Effector CD4-positive, alpha-beta T cell (primary cell): ENCODE measurements around the gene ADPRH.
"Not testable (repeated sequence)": the region's sequence is repeated elsewhere in the genome, so short reads cannot be mapped to it uniquely, and the experiment has no call there.

Experiments used
- DNase-seq: peaks from one replicate; pipeline ENCODE4 v3.0.0-alpha.2; 2020

ADPRH gene

DNA sequence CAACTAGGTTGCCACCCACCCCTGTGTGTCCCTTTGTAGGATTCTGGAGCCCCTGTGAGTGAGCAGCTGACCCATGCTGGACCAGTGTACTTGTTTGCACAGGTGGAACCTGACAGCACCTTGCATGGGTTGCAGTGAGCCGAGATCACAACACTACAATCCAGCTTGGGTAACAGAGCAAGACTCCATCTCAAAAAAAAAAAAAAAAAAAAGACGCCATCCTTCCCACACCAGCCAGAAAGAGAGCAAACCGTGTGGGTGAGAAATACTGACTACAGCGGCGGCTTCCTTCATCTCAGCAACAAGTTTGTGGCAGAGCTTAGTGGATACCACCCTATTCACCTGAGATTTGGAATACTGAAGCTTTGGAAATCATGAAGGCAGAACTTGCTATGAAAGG lies 19.1 kb upstream of the ADPRH start:
- no peak for DNase-seq

- peak; percentile 16 for DNase-seq
These were observed 16.9 kb upstream of the ADPRH start for GRCh38 chr3:119562307-119562961.

DNA sequence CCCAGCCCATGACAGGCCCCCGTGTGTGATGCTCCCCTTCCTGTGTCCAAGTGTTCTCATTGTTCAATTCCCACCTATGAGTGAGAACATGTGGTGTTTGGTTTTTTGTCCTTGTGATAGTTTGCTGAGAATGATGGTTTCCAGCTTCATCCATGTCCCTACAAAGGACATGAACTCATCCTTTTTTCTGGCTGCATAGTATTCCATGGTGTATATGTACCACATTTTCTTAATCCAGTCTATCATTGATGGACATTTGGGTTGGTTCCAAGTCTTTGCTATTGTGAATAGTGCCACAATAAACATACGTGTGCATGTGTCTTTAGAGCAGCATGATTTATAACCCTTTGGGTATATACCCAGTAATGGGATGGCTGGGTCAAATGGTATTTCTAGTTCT lies 16.0 kb upstream of the ADPRH start:
- DNase-seq, result not testable (repeated sequence)

DNA sequence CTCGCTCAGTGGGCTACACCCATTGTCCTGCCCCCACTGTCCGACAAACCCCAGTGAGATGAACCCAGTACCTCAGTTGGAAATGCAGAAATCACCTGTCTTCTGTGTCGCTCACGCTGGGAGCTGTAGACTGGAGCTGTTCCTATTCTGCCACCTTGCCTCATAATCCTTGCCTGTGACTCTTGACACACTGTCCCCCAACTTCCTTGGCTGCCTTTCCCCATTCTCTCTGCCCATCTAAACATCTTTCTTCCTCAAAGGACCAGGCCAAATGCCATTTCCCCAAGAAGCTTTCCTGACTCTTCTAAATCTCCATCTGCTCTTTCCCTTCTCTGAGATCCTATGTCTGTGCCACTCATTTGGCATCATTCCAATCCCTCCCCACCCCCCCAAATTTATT lies 10.1 kb upstream of the ADPRH start:
- no peak for DNase-seq

DNA sequence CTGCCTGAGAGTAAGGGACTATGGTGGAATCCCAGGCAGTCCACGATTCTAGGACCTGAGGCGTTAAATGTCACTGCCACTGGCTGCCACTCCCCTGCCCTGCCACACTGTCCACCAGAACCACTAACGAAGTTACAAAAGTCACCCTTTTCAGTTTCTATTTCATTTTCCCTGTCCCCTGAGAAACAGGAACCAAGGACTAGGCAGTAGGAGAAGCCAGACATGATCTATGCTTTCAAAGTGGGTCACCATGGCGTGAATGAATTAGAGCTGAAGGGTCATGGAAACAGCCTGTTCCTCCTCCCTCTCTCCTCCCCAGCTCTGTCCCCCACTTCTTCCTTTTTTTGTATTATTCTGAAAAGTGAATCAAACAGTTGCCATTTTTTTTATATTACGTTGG lies 9.1 kb upstream of the ADPRH start:
- DNase-seq, result no peak

DNA sequence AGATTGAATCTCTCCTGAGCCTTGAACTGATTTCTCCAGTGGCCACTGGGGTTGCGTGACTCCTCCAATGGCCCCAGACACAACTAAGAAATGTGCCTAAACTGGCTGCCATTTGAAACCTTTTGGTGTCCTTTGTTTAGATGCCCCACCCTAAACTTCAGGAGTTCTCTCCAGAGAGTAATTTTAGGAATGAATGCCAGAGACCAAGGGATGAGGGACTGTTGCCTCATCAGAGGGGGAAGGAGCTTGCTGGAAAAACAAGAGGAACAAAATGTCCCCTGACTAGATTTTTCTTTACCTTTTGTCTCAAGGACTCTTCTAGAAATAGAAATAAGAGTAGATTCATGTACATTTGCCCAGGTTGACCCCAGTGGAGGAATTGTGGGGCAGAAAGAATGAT lies 8.1 kb upstream of the ADPRH start:
- DNase-seq, result no peak

- no peak for DNase-seq
These were observed 7.6 kb upstream of the ADPRH start for GRCh38 chr3:119571688-119572087.

DNA sequence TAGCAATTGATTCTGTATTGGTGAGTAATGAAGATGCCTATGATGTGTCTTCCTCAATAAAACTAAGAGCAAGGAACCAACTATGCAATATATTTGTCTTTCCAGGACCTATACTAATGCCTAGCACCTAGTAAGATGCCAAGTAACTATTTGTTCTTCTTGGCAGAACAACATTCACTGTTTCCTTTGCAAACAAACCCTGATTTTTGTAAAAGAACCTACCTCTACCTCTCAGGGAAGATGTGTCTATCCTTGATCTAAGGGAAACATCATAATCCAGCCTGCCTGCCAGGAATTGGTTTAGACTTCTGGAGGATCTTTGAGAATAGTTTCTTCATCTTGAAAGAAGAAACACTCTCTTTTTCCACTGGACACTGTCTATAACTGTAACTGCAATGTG lies 3.8 kb upstream of the ADPRH start:
- DNase-seq, result no peak

DNA sequence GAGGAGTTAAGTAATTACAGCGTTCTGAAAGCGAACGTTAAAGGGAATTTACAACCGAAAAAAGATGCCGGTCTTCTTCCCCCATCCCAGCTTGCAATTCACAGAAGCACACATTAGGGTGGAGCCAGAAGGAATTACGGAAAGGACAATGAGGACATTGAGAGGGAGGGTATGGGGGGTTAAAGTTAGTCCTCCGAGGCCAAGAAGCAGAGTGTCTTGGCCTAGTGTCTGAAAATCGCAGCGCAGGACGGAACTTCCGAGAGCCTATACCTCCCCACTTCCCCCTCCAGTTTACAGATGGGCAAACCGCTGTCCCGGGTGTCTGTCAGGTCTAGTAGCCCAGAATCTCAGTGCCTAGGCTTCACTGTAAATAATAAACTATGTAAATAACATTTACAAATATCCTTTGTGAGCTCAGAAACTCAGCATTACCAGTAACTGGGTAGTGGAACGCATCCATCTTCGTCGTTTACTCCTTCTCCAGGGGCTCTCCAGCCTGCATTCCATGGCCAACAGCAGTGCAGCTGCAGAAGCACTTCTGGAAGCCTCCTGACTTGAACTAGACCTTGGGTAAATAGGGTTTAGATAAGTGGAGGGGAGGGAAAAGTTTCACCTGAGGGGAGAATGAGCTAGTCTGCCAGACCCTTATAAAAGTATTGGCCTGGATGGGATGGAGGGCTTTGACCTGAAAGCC lies 922 bp downstream of the ADPRH start:
- no peak for DNase-seq

GRCh38 chr3:119582178-119582577 lies 2.9 kb downstream of the ADPRH start:
- no peak for DNase-seq

DNA sequence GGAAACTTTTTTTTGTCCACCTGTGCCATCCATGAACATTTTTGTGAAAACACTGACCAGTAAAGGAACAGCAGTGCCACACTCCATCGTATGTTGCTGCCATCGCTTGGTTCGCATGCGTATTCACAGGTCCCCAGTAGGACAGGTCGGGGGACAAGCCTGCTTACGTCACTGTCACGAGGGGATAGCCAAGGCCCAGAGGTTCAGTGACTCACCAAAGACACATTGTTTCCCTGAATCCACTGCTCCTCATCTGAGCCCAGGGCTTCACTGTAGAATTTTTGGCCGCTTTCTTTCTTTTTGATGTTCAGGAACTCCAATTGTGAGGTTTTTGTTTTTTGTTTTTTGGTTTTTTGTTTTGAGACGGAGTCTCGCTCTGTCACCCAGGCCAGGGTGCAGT lies 5.9 kb downstream of the ADPRH start:
- no peak for DNase-seq

GRCh38 chr3:119585856-119586570 lies 6.7 kb downstream of the ADPRH start:
- DNase-seq, result no peak

DNA sequence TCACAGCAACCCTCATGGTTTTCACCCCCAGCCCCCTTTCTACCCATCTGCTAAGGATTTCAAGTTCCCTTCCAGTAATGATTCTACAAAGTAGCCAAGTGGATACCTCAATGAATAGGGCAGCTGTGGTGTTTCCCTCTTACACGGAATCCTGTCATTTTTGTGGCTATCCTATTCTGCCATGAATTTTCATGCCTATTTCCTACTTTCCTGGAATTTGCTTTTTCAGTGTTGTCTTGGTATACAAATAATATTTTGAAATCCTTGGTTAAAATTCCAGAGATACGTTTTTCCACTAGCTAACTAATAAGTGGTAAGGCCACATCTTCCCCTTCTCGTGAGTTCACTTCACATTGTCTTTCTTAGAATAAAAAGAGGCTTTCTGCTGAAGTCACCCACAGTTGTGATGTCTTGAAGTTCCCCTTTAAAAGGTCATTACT lies 7.5 kb downstream of the ADPRH start:
- no peak for DNase-seq

DNA sequence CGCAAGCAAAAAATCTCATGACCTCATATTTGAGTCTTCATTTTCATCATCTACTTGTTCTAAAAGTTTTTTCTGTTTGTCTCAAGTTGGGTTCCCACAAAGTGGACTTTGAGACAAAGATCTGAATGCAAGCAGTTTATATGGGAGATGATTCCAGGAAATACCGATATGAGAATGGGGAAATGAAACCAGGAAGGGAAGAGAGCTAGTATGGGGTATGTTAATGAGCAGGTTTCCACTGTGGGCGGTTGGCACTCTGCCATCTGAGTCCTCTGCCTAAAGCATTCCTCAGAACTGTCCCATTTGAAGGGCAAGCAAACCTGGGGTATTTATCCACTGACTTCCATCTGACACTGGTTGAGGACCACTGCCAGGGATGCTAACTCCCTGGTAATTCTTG lies 8.8 kb downstream of the ADPRH start:
- DNase-seq, result no peak

DNA sequence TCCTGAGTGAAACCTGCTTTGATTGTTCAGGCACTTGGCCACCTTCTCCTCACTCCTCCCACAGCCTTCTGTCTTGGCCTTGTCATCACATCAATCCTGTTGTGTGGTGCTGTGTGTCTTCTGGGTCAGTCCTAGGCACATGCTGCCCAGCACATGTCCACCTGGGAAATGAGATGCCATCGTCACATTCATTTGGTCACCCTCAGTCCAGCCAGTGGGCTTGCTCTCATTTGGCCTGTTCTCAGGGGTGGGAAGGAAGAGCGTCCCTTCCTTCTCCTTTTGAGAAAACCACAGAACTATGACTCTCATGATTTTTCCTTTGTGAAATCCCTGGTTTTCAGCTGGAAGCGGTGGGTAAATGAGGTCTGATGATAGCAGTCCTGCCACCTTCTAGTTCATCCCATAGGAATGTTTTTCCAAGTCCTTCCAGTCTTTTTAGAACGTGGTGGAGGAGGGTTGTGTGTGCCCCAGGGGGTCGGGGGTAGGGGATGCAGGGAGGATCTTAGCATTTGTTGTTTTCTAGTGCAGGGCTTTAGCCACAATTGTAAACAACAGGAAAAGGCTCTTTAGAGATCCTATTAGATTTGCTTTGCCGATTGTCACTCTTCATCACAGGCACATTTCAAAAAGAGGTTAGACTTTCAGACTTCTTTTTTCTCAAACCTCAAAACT lies 9.9 kb downstream of the ADPRH start:
- DNase-seq, result no peak

DNA sequence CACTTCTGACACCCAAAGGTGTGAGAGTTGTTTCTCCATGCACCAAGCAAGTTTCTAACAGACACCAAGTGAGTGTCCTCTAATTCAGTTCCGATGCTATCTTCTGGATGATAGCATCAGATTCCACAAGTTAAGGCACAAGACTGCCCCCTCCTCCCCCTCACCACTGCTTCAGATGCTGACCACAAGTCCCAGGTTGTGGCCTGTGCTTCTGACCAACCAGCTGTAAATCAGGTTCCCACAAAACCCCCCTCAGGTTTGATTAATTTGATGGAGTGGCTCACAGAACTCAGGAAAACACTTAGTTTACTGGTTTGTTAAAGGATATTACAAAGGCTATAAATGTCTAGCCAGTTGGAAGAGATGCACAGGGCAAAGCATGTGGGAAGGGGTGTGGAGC lies 11.4 kb downstream of the ADPRH start:
- DNase-seq, result no peak

DNA sequence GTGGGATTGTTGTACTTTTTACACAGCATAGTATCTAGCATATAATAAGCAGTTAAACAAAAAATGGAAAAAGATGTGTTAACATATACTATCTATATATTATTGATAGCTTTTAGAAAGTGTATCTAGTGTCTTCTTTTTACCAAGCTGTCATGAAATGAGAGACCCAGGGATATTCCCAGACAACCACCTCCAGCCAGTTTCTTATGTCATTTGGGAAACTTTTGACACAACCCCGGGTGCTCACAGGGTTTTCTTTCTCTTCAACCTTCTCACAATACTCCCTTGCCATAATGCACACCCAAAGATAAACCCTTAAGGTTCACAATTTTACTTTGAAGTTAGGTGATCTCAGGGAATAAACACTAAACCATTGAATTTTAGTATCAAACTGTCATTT lies 13.6 kb downstream of the ADPRH start:
- no peak for DNase-seq

GRCh38 chr3:119594066-119594465 lies 14.8 kb downstream of the ADPRH start:
- DNase-seq, result no peak

DNA sequence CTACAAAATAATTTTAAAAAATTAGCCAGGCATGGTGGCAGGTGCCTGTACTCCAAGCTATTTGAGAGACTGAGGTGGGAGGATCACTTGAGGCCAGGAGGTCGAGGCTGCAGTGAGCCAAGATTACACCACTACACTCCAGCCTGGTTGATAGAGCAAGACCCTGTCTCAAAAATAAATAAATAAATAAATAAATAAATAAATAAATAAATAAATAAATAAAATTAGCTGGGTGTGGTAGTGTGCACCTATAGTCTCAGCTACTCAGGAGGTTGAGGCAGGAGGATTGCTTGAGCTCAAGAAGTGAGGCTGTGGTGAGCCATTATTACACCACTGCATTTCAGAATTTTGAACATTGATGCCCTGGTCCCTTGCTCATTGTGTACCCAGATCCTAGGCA lies 15.6 kb downstream of the ADPRH start:
- not testable (repeated sequence) for DNase-seq

GRCh38 chr3:119595639-119596334 lies 16.5 kb downstream of the ADPRH start:
- DNase-seq, result no peak

GRCh38 chr3:119596398-119596797 lies 17.1 kb downstream of the ADPRH start:
- no peak for DNase-seq

- no peak for DNase-seq
These were observed 18.4 kb downstream of the ADPRH start, which contains the start of gene PLA1A for GRCh38 chr3:119597548-119598288. Gene PLA1A, plus strand, starts transcription at chr3:119597885. Its CDS starts 29 bp downstream, at chr3:119597914.
